Right lobe of liver (tissue), 4 donors: ENCODE data around the gene DLK2.

ENCODE experiments used
- CTCF ChIP-seq, 4 donors: fragments of 200-600 bp in 3 of 4; fragments of 450-650 bp in 1 of 4; IDR thresholded peaks; one replicate each; pipeline versions ENCODE4 v1.5.1 to v1.8.0; 2016 to 2022; ENCODE audit warnings: antibody characterized with exemption in 4 of 4, mild to moderate bottlenecking in 2 of 4
- POLR2A ChIP-seq: fragments of 450-650 bp; IDR thresholded peaks from one replicate; pipeline ENCODE4 v1.6.1; 2017; ENCODE audit warnings: antibody characterized with exemption, mild to moderate bottlenecking
- donor health status: DM: no; HTN: no; CAD: no.
- donor health status: DM: no; HTN: no; CAD: no.
- donor health status: DM: no; HTN: yes; CAD: no.

- TF ChIP-seq CTCF (IDR thresholded peaks at IDR 0.05) (no peak), POLR2A (no peak)
Observed at GRCh38 chr6:43460032-43460431, 4.7 kb upstream of the DLK2 start.
